Right renal cortex interstitium (tissue), 3 donors: ENCODE results near the gene HSD17B2. TPM values are rescaled to one million over a fixed set of nuclear protein-coding genes. Genes with fewer than 3 reads are reported as not detected.

Experiments
- DNase-seq, 3 donors: peaks; one replicate each; pipeline ENCODE4 v3.0.0-alpha.2; 2013; ENCODE audit warnings: low read depth in 3 of 3, low spot score in 2 of 3
- polyA plus RNA-seq, 3 donors: library from polyadenylated mRNA; unstranded; fragments of 120-200 nt; gene quantifications; one replicate each; pipeline ENCODE4 v1.2.1, GENCODE V29; 2013; ENCODE audit not compliant: insufficient read length in 3 of 3

The HSD17B2 gene
- polyA plus RNA-seq, 3 donors, result 9.2 to 15.1 (median 13.7) TPM

DNA sequence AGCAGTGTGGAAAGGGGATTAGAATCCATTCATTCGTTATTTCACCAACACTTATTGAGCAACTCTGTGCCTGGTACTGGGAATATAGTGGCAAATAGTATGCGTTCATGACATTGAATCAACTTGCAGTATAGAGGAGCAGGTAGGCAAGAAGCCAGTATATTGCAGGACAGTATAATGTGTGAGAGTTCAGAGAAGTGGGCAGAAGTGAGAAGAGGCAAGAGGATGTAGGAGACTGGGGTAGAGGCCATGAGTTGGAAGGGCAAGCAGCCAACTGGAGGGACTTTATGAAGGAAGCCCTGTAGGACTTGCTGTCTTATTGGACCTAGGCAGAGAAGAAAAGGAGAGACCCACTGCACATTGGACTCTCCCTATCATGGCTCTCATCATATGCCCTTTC, 12.3 kb downstream of the HSD17B2 start:
- no peak for DNase-seq

DNA sequence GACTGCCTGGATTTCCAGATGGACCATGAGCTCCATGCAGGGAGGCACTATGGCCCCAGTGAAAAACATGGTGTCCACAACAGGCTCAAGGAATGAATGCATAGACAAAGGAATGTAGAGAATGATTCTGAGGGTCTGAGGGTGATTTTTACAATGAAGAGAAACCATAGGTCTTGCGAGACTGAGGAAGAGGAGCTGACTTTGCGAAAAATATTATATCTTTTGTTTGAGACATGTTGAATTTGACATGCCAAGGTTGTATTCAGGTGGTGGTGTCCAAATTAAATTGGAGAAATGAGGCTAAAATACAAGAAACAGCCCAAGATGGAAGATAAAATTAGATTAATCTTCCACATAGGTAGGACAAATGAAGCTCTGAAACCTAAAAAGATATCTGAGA, 12.7 kb downstream of the HSD17B2 start:
- no peak for DNase-seq

DNA sequence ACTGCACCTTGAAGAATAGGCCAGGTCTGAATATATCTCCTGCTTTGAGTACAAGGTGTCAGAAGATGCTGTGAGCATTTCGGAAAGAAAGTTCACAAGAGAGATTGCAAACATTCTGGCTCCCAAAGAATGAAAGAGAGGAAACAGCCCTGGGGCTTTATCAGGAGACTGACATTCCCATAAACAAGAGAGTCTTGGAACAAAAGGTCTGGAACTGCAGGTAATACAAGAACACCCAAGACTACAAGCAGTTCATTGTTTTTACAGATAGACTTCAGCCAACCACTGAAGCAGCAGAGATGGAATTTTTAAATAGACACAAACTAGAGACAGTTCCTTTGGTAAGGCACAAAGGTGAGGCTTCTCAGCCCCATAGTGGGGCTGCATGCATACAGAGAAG, 14.4 kb downstream of the HSD17B2 start:
- DNase-seq, result no peak

DNA sequence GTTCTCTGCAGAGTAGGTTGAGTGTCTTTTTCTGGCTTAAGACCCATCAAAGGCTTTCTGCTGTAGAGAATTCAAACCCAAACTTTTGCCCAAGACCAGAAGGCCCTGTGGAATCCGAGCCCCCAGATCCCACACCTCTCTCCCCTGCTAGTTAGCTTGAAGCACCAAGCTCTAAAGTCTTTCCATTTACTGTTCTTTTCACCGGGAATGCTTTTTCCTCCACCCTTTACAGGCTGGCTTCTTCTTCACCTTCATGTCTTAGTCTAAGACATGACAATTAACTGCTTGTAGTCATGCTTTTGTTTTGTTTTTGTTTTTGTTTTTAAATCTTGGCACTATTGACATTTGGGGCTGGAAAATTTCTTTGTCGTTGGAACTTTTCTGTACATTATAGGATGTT, 15.5 kb downstream of the HSD17B2 start:
- DNase-seq, result no peak

DNA sequence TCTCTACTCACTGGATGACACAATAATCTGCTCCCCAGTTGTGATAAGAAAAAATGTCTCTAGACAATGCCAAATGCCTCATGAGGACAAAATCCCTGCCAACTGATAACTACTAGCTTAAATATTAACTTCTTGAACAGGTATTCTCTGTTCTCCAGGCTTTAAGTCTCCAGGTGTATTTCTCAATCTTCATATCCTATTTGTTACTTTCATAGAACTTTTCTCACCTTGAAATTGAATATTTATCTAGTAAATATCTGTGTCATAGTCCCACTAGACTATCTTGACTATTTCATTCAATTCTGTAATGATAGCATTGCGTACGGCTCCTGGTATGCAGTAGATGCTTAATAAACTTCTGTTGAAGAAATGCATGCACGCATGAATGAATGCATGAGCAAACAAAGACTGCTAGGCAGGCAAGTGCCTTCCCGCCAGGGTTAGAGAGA, 15.9 kb downstream of the HSD17B2 start:
- DNase-seq, result no peak

DNA sequence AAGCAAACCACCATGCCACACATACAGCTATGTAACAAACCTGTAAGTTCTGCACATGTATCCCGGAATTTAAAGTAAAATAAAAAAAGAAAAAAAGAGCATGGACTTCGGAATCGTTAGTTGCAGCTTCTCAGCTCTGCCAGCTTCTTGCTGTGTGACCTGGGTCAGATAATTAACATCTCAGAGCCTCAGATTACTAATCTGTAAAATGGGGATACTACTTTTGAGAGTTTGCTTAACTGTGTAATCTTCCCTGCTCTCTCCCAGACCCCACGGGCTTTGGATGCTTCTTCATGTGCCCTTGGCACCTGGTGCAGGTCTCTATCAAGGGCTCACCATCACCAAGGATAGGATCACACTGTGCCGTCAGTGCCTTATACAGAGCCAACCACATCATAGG, 16.6 kb downstream of the HSD17B2 start:
- DNase-seq, result no peak

DNA sequence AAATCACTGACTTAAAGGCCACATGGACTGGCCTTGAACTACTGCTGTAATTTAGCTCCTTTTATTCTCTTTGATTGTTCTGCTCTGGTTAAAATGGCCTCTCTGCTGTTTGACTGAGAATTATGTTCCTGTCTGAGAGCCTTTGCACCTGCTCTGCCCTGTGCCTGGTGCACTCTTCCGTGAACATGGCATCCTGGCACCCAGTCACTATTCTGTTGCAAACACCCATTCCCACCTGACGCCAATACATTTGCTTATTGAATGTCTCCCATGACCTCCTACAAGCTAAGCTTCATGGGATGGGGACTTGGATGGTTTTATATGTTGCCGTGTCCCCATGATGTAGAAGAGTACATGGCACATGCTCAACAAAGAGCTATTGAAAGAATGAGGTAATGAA, 20.1 kb downstream of the HSD17B2 start:
- DNase-seq, result no peak

DNA sequence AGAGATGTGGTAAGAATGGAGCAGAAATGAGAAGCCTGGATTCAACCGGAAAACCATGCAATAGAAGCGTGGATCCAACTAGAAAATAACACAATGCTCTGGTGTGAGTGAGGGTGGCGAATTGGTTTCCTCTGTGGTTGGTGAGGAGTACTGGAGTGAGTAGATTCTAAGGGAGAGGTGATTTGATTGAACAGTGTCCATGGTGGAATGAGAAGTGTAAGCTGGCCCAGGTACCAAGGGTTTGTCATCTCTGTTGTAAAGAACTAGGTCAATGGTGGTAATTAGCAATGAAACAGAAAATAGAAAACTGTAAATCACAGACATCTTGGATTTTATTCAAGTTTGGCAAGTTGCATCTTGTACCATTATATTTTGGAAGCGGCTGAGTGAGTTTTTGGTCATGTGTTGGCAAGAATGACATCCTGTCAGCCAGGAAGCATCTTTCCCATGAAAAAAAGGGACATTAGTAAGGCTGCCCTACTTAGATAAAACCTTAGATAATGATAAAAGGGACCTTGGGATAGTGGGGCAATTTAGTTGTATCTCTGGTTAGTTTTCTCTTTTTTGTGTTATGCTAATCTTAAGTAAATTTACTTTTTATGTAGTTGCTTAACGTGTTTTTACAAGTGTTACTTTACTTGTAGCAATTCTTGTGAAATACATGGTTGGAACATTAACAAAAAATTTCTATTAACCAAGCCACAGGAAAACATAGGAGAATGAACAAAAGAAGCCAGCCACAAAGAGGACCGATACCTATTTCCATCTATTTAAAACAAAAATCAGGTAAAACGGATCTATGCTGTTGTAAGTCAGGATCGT, 20.9 kb downstream of the HSD17B2 start:
- DNase-seq, result no peak

DNA sequence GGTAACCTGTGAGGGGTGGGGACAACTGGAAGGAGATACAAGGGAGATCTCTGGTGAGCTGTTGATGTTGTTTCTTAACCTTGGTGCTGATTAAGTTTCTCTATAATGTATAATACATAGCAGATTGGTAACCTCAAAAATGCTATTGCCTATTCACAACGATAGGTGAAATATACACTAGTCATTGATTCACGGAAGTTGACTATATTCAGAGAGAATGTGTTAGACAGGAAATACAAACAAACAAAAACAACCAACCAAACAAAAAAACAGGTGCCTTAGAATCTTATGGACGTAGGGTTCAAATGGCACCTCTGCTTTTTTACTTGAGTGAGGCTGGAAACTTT, 21.5 kb downstream of the HSD17B2 start:
- no peak for DNase-seq

DNA sequence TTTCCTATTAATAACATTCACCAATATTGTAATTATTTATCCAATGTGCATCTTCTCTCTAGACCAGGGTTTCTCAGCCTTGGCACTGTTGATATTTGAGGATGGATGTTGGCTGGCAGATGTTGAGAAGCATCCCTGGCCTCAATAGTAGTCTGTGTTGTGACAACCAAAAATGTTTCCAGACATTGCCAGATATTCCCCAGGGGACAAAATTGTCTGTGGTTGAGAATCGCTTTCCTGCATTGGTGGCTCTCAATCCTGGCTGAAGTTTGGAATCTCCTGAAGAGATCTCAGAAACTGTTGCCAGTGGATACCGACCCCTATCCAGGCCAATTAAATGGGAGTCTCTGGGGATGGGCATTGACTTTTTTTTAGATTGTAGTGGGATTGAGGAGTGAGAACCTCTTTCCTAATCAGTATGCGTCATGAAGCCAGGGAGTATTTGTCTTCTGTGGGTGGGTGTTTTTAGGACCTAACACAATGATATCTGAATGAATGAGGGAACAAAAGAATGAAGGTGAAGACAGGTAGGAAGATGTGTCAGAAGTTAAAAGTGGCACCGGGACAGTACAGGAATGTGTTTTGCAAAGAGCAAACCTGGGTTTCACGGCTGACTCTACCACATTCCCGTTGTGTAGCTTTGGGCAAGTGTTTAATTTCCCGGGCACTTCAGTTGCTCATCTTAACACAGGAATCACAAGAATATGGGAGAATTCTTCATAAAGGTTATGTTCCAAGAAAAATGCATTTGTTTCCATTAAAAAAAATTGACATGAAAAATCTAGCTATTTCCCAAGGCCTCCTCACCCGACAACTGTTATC, 24.3 kb downstream of the HSD17B2 start:
- DNase-seq, result no peak

DNA sequence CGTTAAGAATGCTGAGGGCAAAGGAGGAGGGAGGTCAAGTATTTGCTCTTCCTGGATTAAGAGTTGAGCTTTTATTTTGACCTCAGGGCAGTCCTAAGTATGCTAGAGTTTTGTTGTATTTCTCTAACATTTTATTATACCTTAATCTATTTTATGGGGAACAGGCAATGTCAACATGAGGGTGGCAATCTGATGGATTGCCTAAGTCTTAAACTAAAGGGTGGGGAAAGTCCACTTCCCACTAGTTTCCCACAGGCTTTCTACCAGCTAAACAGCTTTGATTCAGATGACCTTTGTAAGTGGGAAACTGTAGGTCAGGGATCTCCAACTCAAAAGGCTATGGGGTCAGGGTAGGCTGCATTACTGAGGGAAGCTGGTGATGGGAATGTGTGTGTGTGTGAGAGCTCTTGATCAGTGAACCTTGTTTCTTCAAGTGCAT, 24.9 kb downstream of the HSD17B2 start:
- no peak for DNase-seq

DNA sequence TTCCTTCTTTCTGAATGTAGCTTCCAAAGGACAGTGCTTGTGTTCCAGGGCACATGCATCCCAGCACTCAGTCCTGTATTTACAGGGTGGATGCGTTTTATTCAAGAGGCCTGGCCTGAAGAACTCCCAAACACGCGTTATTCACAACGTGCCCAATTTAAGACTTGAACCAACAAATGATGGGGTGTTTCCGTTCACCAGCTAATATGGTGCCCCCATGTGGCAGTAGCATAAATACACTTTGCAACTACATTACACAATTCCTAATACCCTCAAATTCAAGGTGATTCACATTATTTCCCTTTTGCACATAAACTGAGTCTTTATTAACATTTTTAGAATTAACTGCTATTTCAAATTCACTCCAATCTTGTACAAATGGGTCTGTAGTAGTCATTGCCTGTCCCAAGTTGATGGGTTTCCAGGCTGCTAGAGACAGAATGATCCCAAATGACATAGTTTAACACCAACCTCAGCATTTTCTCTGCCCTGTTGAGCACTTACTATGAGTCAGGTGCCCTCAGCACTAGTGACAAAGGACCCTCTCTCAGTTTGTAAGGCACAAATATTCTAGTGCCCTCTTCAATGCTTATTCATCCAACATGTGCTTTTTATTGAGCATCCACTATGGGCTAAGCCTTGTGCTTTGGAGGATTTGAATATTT, 26.9 kb downstream of the HSD17B2 start:
- no peak for DNase-seq

DNA sequence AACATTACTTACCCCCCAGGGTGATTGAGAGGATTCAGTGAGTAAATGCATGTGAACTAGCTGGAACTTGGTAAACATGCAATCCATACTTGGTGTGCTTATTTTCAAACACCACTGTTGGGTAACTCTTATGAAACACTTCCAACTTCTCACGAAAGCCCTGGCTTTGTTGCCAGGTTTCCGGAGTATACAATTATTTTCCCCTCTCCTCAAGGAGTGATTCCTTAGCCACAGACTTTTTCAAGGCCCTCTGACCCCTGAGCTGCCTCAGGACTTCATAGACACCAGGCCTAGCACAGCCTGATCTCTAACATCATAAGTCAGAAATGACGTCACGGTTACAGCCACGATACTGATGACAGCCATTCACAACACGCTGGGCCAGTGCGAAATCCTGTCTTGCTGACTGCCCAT, 27.6 kb downstream of the HSD17B2 start:
- no peak for DNase-seq

DNA sequence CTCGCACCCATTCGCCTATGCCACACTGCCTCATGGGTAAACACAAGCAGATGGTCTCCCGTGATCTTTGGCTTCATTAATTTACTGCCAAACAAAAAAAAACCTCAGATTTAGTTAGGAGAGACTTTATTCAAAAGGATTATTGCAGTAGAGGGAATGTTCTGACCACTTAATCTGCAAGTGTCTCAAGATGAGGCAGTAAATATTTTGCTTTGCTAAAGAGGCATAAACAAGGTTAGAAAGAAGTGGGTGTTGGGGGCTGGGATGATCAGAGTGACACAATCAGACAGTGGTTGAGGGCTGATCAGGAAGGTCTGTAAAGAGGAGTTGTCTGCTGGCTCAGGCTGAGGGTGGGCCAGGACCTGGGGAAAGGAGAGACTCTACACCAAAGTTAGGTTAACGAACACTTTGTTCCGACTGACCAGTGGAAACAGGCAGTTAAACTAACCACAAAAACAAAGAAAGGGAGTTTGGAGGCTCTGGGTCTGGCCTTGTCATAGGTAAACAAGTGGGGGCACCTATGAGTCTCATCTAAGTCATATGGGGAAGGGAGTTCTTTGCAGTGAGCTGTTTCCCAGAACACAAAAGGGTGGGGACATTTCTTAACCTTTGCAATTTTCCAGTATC, 28.5 kb downstream of the HSD17B2 start:
- DNase-seq, result no peak

DNA sequence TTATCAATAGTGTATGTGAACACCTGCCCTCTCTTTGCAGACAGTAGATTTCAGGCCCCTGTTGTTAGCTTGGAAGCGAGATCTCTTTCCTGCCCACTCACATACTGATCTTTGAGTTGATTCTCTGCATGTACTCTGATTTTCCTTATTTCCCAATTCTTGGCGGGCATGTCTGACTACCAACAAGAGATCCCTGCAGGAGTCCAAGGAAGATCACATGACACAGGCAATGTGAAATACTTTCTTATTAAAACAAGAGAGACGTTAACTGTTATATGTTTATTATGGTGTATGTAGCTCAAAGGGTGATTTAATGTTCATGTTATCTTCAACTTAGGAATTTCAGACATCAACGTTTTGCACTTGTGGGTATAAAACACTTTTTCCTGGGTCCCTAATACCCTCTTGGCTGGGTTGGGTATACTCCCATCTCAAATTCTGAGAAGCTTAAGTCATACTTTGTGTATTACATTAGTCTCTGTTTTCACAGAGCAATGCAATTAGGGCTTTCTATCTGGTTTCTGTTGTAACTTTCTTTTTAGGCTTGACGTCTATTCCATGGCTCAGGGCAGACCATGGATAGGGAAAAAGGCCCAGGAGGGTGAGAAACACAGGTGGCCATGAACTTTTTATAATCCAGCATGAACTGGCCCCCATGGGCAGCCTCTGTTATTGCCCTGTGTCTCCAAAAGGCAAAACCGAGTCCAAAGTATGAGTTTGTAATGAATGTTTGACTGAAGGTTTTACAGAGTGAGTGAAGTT, 32.2 kb downstream of the HSD17B2 start:
- no peak for DNase-seq

DNA sequence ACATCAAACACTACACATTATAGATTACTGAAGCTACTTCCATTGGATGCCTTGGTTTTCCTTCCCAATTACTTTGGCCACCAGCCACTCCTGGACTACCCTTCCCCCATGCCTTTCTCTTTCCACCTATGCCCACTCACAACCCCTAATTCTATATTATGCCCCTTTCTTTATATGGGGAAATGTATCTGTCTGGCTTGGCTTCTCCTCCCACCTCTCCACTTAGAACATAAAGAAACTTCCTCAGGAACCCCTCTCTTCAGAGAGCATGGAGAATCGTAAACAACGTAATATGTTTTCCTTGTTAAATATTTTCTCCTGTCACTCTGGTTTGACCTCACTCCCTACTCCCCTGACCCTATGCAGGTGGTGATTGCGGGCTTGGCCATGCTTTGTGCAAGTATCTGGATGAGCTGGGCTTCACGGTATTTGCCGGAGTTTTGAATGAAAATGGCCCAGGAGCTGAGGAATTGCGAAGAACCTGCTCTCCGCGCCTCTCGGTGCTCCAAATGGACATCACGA, 32.8 kb downstream of the HSD17B2 start:
- no peak for DNase-seq

DNA sequence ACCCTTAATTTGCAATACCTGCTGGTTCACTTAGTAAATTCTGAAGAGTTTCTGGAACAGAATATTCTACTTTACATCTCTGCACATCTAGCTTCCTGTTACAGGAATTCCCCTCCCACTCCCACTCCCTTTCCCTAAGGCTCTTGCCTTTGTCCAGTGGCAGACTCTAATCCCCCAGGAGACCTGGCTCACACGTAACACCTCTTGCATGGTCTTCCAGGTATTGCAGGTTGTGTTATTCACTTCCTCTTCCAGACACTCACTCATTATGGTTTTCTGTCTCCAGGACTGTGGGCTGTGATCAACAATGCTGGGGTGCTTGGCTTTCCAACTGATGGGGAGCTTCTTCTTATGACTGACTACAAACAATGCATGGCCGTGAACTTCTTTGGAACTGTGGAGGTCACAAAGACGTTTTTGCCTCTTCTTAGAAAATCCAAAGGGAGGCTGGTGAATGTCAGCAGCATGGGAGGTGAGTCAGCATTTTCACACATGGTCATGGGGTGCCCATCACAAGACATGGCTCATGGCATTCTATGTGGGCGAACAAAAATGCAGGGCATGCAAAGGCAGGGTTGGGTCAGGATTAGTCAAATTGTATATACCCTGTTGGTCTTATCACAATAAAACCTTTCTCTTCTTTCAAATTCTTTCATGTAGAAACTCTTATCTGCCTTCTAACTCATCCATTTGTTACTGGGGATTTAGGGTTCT, 35.8 kb downstream of the HSD17B2 start:
- no peak for DNase-seq

DNA sequence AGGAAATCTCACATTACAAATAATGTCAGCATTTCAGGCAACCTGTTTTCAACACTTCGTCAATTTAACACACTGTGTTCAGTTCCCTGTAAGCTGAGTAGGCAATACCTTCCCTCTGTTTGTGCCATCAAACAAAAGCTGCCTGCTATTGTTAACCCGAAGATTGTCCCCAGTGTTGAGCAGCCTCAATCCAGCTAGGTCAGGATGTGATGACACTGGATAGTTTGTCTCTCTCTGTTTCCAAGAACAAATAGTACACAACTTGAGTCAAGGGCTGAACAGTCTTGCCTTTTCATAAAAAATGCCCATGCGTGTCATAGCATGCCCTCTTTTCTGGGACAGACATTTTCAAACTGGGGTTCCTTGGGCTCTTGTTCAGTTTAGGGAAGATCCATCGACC, 36.4 kb downstream of the HSD17B2 start:
- no peak for DNase-seq

DNA sequence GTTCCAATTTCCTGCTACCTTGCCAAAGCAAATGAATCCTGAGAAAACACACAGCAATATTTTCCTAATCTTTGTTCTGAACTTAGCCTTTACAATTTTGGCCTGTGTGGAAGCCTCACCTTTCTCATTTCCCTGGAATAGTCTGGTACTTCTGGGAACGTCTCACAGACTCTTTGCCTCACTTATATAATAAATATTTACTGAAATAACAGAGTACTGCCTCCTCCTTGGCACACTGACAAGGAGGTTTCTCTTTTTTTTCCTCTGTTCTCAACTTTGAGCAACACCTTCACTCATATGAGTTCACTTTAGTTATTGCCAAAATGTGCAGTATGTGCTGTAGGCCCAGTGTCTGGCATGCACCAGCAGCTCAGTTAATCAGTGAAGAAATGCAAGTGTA, 37.3 kb downstream of the HSD17B2 start:
- no peak for DNase-seq
